GM12872 (cell line): ENCODE measurements around the gene SERINC2.

ENCODE experiments used
- CTCF ChIP-seq: IDR thresholded peaks from 3 replicates; pipeline ENCODE4 v1.5.1; 2011; ENCODE audit warnings: low read depth, mild to moderate bottlenecking, low read length, moderate library complexity; ENCODE audit not compliant: insufficient read depth

Gene SERINC2

GRCh38 chr1:31410871-31411270 is 2.1 kb upstream of the SERINC2 start:
- no peak for TF ChIP-seq CTCF

GRCh38 chr1:31412205-31412604 is 808 bp upstream of the SERINC2 start:
- TF ChIP-seq CTCF: no peak

- TF ChIP-seq CTCF: no peak
These were observed 490 bp downstream of the SERINC2 start for GRCh38 chr1:31413405-31414001.

GRCh38 chr1:31414980-31415370 is 2.0 kb downstream of the SERINC2 start:
- no peak for TF ChIP-seq CTCF

GRCh38 chr1:31415658-31416057 is 2.6 kb downstream of the SERINC2 start:
- no peak for TF ChIP-seq CTCF

GRCh38 chr1:31416101-31416736 is 3.2 kb downstream of the SERINC2 start:
- no peak for TF ChIP-seq CTCF

- no peak for TF ChIP-seq CTCF
These were observed 4.1 kb downstream of the SERINC2 start for GRCh38 chr1:31417148-31417547.
